Activated CD8-positive, alpha-beta memory T cell treated with anti-CD3 and anti-CD28 coated beads, Interleukin-2, amount 50 U/mL, for 24 hours (primary cell): Measurements from ENCODE around the gene HAL.

Experiments
- DNase-seq: peaks from one replicate; pipeline ENCODE4 v3.0.0-alpha.2; 2020; ENCODE audit errors: extremely low read depth

Gene HAL

GRCh38 chr12:96007729-96008128, 11.6 kb upstream of the HAL start:
- no peak for DNase-seq

- DNase-seq: no peak
Measured at GRCh38 chr12:96006727-96007126, 10.6 kb upstream of the HAL start.

- no peak for DNase-seq
Measured at GRCh38 chr12:96000858-96001257, 4.7 kb upstream of the HAL start.

GRCh38 chr12:95999484-95999883, 3.3 kb upstream of the HAL start:
- no peak for DNase-seq

- peak; percentile 1 for DNase-seq
Measured at GRCh38 chr12:95998611-95999286, 2.6 kb upstream of the HAL start.

- no peak for DNase-seq
Measured at GRCh38 chr12:95997911-95998510, 1.9 kb upstream of the HAL start.

- DNase-seq: no peak
Measured at GRCh38 chr12:95997276-95997675, 1.1 kb upstream of the HAL start.

GRCh38 chr12:95995238-95996031, 709 bp downstream of the HAL start:
- no peak for DNase-seq

- no peak for DNase-seq
Measured at GRCh38 chr12:95994476-95994875, 1.7 kb downstream of the HAL start.

- no peak for DNase-seq
Measured at GRCh38 chr12:95993907-95994306, 2.2 kb downstream of the HAL start.

GRCh38 chr12:95990136-95990535, 6.0 kb downstream of the HAL start:
- DNase-seq: no peak

- no peak for DNase-seq
Measured at GRCh38 chr12:95989504-95990123, 6.5 kb downstream of the HAL start.

- no peak for DNase-seq
Measured at GRCh38 chr12:95988506-95989275, 7.5 kb downstream of the HAL start.

GRCh38 chr12:95986635-95987570, 9.2 kb downstream of the HAL start:
- no peak for DNase-seq

GRCh38 chr12:95984682-95985081, 11.5 kb downstream of the HAL start:
- DNase-seq: no peak

GRCh38 chr12:95982602-95983001, 13.5 kb downstream of the HAL start:
- DNase-seq: no peak

- no peak for DNase-seq
Measured at GRCh38 chr12:95980437-95980836, 15.7 kb downstream of the HAL start.

- no peak for DNase-seq
Measured at GRCh38 chr12:95978774-95979173, 17.4 kb downstream of the HAL start.

GRCh38 chr12:95978351-95978750, 17.8 kb downstream of the HAL start:
- no peak for DNase-seq

- DNase-seq: no peak
Measured at GRCh38 chr12:95977764-95978305, 18.3 kb downstream of the HAL start.
